ENCODE data around the gene PLCB1.

DNA sequence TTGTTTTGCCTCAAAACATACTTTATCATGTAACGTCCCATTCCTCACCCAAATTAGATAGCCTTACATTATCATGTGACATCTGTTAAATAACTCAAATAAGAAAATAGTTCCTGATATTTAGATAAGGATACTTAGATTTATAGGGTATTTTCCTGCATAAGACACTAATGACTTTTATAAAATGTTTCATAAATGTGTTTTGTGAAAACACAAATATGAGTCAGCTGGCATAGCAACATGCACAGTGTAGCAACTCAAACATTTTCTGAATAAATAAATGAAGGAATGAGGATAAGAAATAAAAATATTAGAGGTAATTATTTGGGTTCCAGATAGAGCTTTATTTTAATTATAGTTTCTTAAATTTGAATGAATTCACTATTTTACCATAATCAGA is 476.4 kb downstream of the PLCB1 start:
- no peak for TF ChIP-seq ESRRA (CRISPR knock-in tag; IDR thresholded peaks at IDR 0.05; ENCODE audit: borderline replicate concordance)
- TF ChIP-seq, protein P1, sequence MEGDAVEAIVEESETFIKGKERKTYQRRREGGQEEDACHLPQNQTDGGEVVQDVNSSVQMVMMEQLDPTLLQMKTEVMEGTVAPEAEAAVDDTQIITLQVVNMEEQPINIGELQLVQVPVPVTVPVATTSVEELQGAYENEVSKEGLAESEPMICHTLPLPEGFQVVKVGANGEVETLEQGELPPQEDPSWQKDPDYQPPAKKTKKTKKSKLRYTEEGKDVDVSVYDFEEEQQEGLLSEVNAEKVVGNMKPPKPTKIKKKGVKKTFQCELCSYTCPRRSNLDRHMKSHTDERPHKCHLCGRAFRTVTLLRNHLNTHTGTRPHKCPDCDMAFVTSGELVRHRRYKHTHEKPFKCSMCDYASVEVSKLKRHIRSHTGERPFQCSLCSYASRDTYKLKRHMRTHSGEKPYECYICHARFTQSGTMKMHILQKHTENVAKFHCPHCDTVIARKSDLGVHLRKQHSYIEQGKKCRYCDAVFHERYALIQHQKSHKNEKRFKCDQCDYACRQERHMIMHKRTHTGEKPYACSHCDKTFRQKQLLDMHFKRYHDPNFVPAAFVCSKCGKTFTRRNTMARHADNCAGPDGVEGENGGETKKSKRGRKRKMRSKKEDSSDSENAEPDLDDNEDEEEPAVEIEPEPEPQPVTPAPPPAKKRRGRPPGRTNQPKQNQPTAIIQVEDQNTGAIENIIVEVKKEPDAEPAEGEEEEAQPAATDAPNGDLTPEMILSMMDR (IDR thresholded peaks at IDR 0.05) = no peak
- TF ChIP-seq, protein P2, sequence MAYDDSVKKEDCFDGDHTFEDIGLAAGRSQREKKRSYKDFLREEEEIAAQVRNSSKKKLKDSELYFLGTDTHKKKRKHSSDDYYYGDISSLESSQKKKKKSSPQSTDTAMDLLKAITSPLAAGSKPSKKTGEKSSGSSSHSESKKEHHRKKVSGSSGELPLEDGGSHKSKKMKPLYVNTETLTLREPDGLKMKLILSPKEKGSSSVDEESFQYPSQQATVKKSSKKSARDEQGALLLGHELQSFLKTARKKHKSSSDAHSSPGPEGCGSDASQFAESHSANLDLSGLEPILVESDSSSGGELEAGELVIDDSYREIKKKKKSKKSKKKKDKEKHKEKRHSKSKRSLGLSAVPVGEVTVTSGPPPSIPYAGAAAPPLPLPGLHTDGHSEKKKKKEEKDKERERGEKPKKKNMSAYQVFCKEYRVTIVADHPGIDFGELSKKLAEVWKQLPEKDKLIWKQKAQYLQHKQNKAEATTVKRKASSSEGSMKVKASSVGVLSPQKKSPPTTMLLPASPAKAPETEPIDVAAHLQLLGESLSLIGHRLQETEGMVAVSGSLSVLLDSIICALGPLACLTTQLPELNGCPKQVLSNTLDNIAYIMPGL (CRISPR knock-in tag; IDR thresholded peaks at IDR 0.05) = no peak
- TF ChIP-seq, protein P3, sequence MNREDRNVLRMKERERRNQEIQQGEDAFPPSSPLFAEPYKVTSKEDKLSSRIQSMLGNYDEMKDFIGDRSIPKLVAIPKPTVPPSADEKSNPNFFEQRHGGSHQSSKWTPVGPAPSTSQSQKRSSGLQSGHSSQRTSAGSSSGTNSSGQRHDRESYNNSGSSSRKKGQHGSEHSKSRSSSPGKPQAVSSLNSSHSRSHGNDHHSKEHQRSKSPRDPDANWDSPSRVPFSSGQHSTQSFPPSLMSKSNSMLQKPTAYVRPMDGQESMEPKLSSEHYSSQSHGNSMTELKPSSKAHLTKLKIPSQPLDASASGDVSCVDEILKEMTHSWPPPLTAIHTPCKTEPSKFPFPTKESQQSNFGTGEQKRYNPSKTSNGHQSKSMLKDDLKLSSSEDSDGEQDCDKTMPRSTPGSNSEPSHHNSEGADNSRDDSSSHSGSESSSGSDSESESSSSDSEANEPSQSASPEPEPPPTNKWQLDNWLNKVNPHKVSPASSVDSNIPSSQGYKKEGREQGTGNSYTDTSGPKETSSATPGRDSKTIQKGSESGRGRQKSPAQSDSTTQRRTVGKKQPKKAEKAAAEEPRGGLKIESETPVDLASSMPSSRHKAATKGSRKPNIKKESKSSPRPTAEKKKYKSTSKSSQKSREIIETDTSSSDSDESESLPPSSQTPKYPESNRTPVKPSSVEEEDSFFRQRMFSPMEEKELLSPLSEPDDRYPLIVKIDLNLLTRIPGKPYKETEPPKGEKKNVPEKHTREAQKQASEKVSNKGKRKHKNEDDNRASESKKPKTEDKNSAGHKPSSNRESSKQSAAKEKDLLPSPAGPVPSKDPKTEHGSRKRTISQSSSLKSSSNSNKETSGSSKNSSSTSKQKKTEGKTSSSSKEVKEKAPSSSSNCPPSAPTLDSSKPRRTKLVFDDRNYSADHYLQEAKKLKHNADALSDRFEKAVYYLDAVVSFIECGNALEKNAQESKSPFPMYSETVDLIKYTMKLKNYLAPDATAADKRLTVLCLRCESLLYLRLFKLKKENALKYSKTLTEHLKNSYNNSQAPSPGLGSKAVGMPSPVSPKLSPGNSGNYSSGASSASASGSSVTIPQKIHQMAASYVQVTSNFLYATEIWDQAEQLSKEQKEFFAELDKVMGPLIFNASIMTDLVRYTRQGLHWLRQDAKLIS (CRISPR knock-in tag; IDR thresholded peaks at IDR 0.05; ENCODE audit: borderline replicate concordance) = no peak
- no peak for TF ChIP-seq CREB1 (CRISPR knock-in tag; IDR thresholded peaks at IDR 0.05)

Measured in WTC11 (cell line).